ENCODE results near the gene TPX2. TPM values are rescaled to one million over a fixed set of nuclear protein-coding genes. Genes with fewer than 3 reads are reported as not detected.

Gene TPX2
- total and polyA plus RNA-seq, 2 donors (not counting 1 experiment from before 2014, with no cell fraction given), result 0.30 to 0.31 TPM

GRCh38 chr20:31821427-31821826, 82.3 kb downstream of the TPX2 start:
- Mint-ChIP-seq H3K27ac (no peak overlapping the region), H3K4me3 (no peak overlapping the region)
- no peak overlapping the region for H3K9ac ChIP-seq (ENCODE audit: low read length)

More at GRCh38 chr20:31821427-31821826, 82.3 kb downstream of the TPX2 start:
- H3K9me3 ChIP-seq (ENCODE audit: control extremely low read depth in 1 of 3, control insufficient read depth in 2 of 3, insufficient read depth in 1 of 3, low read length in 2 of 3), result no peaks in the 10 kb centered on the region
- DNase-seq (no peak), ATAC-seq (ENCODE audit: low read depth) (no peak)
- ChIA-PET POLR2A (no interaction called here), CTCF (interaction anchor here (0.8 to 6.0 kb wide), 5 partner anchors 26 to 207 kb away, joined by 3 to 37 read pairs (median 15); partner anchors contain the start of gene PDRG1)
- no peaks in the 10 kb centered on the region for H4K20me1 ChIP-seq (ENCODE audit: control insufficient read depth, insufficient read depth, low read length, poor library complexity, severe bottlenecking)
- WGBS (ENCODE audit: insufficient coverage), result 70% methylated on average over 5 of the region's 5 CpGs
- H3K36me3 ChIP-seq (replicated peaks in 1 of 2; ENCODE audit: control extremely low read depth in 1 of 2, control insufficient read depth in 1 of 2, extremely low read depth in 1 of 2, insufficient read depth in 2 of 2, low read length in 1 of 2), result no peaks in the 10 kb centered on the region
- no peak overlapping the region for H3K27ac ChIP-seq (ENCODE audit: low read length in 2 of 2)
- H3K79me2 ChIP-seq (ENCODE audit: control insufficient read depth, insufficient read depth, low read length), result no peaks in the 10 kb centered on the region
- H3K4me2 ChIP-seq (replicated peaks; ENCODE audit: low read depth, low read length, poor library complexity, severe bottlenecking), result no peak overlapping the region
- TF ChIP-seq EZH2 (IDR thresholded peaks at IDR 0.05; ENCODE audit: borderline replicate concordance, insufficient read depth, low read depth, low read length, poor library complexity, severe bottlenecking), result no peak
- no peak for TF ChIP-seq CTCF (IDR thresholded peaks at IDR 0.05)
- no peaks in the 10 kb centered on the region for H3K9me3 Mint-ChIP-seq (ENCODE audit: insufficient read depth)
- H2AFZ ChIP-seq (ENCODE audit: insufficient read depth, low read depth, low read length, poor library complexity, severe bottlenecking), result no peak overlapping the region
- peaks cover 8% of the 10 kb centered on the region for H3K27me3 Mint-ChIP-seq
- H3K4me1 Mint-ChIP-seq, result peaks cover 8% of the 10 kb centered on the region
- peaks cover 0 to 9% (median 0%) of the 10 kb centered on the region in 4 experiments for H3K27me3 ChIP-seq (replicated peaks in 1 of 4; ENCODE audit: control extremely low read depth in 1 of 4, control insufficient read depth in 3 of 4, insufficient read depth in 4 of 4, low read length in 3 of 4)
- peaks cover 6 to 8% of the 10 kb centered on the region in 2 donors for H3K4me1 ChIP-seq (ENCODE audit: control insufficient read depth in 2 of 2, insufficient read depth in 2 of 2, low read length in 2 of 2)
- intact Hi-C loops (cut with micrococcal nuclease), result no loop called here
- H3K4me3 ChIP-seq (ENCODE audit: control extremely low read depth in 1 of 5, extremely low read depth in 1 of 5, insufficient read depth in 1 of 5, low read depth in 2 of 5, low read length in 4 of 5), result no peak overlapping the region

Data from B cell (primary cell).